ENCODE measurements around the gene NDUFA7.
"Not testable (repeated sequence)": the region's sequence is repeated elsewhere in the genome, so short reads cannot be mapped to it uniquely, and the experiment has no call there.

NDUFA7 gene

GRCh38 chr19:8321067-8321985, at the start of gene NDUFA7, which contains the start of gene RPS28:
Gene NDUFA7 (minus strand): TSS chr19:8321375. CDS start chr19:8321358, 17 bp downstream.
Gene RPS28 (plus strand): TSS chr19:8321496. CDS start chr19:8321531, 35 bp downstream.
- peak; percentile 88 to 97 (median 96) for DNase-seq

GRCh38 chr19:8370176-8371010, 49.2 kb upstream of the NDUFA7 start:
- DNase-seq, result no peak

GRCh38 chr19:8367327-8368001, 46.3 kb upstream of the NDUFA7 start:
- DNase-seq, result peak; percentile 10 to 62 (median 20)

- no peak for DNase-seq
Observed at GRCh38 chr19:8366961-8367326, 45.8 kb upstream of the NDUFA7 start.

- no peak for DNase-seq
Observed at GRCh38 chr19:8366121-8366581, 45.0 kb upstream of the NDUFA7 start.

- peak in 2 of 3 experiments; percentile 30 to 35 for DNase-seq
Observed at GRCh38 chr19:8363803-8364771, 42.9 kb upstream of the NDUFA7 start, which contains the start of gene ANGPTL4. Gene ANGPTL4 (plus strand): TSS chr19:8364155. CDS start chr19:8364322, 167 bp downstream.

- peak in 1 of 3 experiments; percentile 27 for DNase-seq
Observed at GRCh38 chr19:8361921-8362793, 41.0 kb upstream of the NDUFA7 start.

GRCh38 chr19:8360196-8360595, 39.0 kb upstream of the NDUFA7 start:
- DNase-seq, result no peak

- no peak for DNase-seq
Observed at GRCh38 chr19:8358948-8359347, 37.8 kb upstream of the NDUFA7 start.

GRCh38 chr19:8357007-8357521, 35.9 kb upstream of the NDUFA7 start:
- DNase-seq, result no peak

GRCh38 chr19:8355631-8356402, 34.6 kb upstream of the NDUFA7 start:
- DNase-seq, result no peak

GRCh38 chr19:8352845-8353244, 31.7 kb upstream of the NDUFA7 start:
- DNase-seq, result peak in 1 of 3 experiments; percentile 38

GRCh38 chr19:8352134-8352827, 31.1 kb upstream of the NDUFA7 start:
- DNase-seq, result peak in 1 of 3 experiments; percentile 38

GRCh38 chr19:8349629-8350372, 28.6 kb upstream of the NDUFA7 start:
- not testable (repeated sequence) for DNase-seq

- DNase-seq, result no peak
Observed at GRCh38 chr19:8343483-8343844, 22.3 kb upstream of the NDUFA7 start.

- peak; percentile 29 to 55 (median 43) for DNase-seq
Observed at GRCh38 chr19:8342684-8343482, 21.7 kb upstream of the NDUFA7 start, which contains the start of gene KANK3. Gene KANK3 (minus strand): TSS chr19:8343262. CDS start chr19:8337828, 5,434 bp downstream.

- DNase-seq, result no peak
Observed at GRCh38 chr19:8342316-8342683, 21.1 kb upstream of the NDUFA7 start.

Data from NCI-H1417 (cell line).